Caco-2 (cell line): Measurements from ENCODE around the gene PPP4R4. TPM values are rescaled to one million over a fixed set of nuclear protein-coding genes. Genes with fewer than 3 reads are reported as not detected.
"Not testable (repeated sequence)": the region's sequence is repeated elsewhere in the genome, so short reads cannot be mapped to it uniquely, and the experiment has no call there.

Experiments
- BruUV-seq: library from RNA; stranded (reverse); fragments of 400-500 nt; replicated peaks from 2 replicates; lab custom pipeline; 2021; lab: Mats Ljungman, UMichigan
- CTCF ChIA-PET: fragments of 300-600 bp; sonication (Branson Sonifier 250); formaldehyde crosslinking; loops from one replicate; lab custom pipeline; 2022; ENCODE audit warnings: antibody characterized with exemption; lab: Charles Lee
- POLR2A ChIA-PET: fragments of 300-600 bp; sonication (Branson Sonifier 250); formaldehyde crosslinking; loops from one replicate; lab custom pipeline; 2022; ENCODE audit warnings: antibody characterized with exemption; lab: Charles Lee
- DNase-seq, 2 experiments: peaks; one replicate each; pipeline versions ENCODE4 v3.0.0 to v3.0.0-alpha.2; 2020 to 2022
- H3K27me3 ChIP-seq: replicated peaks from 2 replicates; pipeline ENCODE4 v1.6.0; 2011; ENCODE audit warnings: low read length; ENCODE audit not compliant: control insufficient read depth, insufficient read depth
- H3K36me3 ChIP-seq: 2 replicates; pipeline ENCODE4 v1.5.1; 2011; ENCODE audit warnings: low read length; ENCODE audit not compliant: control insufficient read depth, insufficient read depth
- H3K4me1 ChIP-seq: fragments of 250-450 bp; sonication (Bioruptor Pico); 2 replicates; pipeline ENCODE4 v1.5.1; 2020; ENCODE audit warnings: mild to moderate bottlenecking
- H3K4me3 ChIP-seq: 2 replicates; pipeline ENCODE4 v1.5.1; 2011; ENCODE audit warnings: low read depth, mild to moderate bottlenecking, control low read depth, low read length
- H3K9me3 ChIP-seq: fragments of 250-450 bp; sonication (Bioruptor Pico); 2 replicates; pipeline ENCODE4 v1.5.1; 2020; ENCODE audit warnings: mild to moderate bottlenecking, moderate library complexity
- H3K27ac Mint-ChIP-seq: one replicate; pipeline ENCODE4 v1.8.0; 2022; ENCODE audit warnings: mixed read lengths; ENCODE audit not compliant: unreplicated experiment
- H3K27me3 Mint-ChIP-seq: one replicate; pipeline ENCODE4 v1.8.0; 2022; ENCODE audit warnings: mixed read lengths; ENCODE audit not compliant: insufficient read depth, unreplicated experiment
- H3K36me3 Mint-ChIP-seq: one replicate; pipeline ENCODE4 v1.8.0; 2022; ENCODE audit warnings: mild to moderate bottlenecking, mixed read lengths; ENCODE audit not compliant: insufficient read depth, unreplicated experiment
- H3K4me1 Mint-ChIP-seq: one replicate; pipeline ENCODE4 v1.8.0; 2022; ENCODE audit warnings: low read depth, mixed read lengths; ENCODE audit not compliant: unreplicated experiment
- H3K4me3 Mint-ChIP-seq: one replicate; pipeline ENCODE4 v1.8.0; 2022; ENCODE audit warnings: mild to moderate bottlenecking, moderate library complexity, mixed read lengths; ENCODE audit not compliant: unreplicated experiment
- H3K9me3 Mint-ChIP-seq: one replicate; pipeline ENCODE4 v1.8.0; 2022; ENCODE audit warnings: mixed read lengths; ENCODE audit not compliant: unreplicated experiment
- intact Hi-C: fragments of 100-400 bp; cut with micrococcal nuclease; formaldehyde crosslinking; loops from one replicate; pipeline ENCODE4 v1.10.0; 2022; ENCODE audit not compliant: unreplicated experiment
- total RNA-seq: library from RNA; stranded (reverse); gene quantifications from 2 replicates; pipeline ENCODE4 v1.2.3, GENCODE V29; 2022
- TF ChIP-seq, protein P1 (sequence below), 2 experiments: fragments of 200-600 bp in 1 of 2; IDR thresholded peaks; 1 replicate in 1 of 2; 2 replicates in 1 of 2; pipeline versions ENCODE4 v1.5.1 to v1.8.0; 2011 to 2022; ENCODE audit warnings: antibody characterized with exemption in 1 of 2, control low read depth in 1 of 2, inconsistent platforms in 1 of 2, low read depth in 1 of 2, low read length in 1 of 2, mild to moderate bottlenecking in 1 of 2, moderate library complexity in 1 of 2; ENCODE audit not compliant: insufficient read depth in 1 of 2, severe bottlenecking in 1 of 2, unreplicated experiment in 1 of 2

PPP4R4 gene
- total RNA-seq, 1 experiment from 2014 or later = 0.20 TPM

DNA sequence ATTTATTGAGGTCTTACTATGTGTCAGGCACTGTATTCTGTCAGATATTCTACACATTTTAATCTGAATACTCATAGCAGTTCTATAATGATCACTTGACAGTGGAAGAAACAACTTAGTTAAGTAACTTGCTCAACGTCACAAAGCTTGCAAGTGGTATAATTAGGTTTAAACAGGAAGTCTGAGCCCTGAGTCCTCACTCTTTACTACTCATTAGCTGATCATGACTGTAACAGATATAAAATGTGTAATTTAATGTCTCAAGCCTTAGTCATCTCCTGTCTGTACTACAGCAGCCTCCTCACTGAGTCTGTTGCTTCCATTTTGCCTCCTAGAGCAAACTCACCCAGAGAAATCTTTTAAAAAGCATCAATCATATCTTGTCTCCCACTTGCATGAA is 38.9 kb downstream of the PPP4R4 start:
- POLR2A ChIA-PET = no interaction called here
- H3K36me3 Mint-ChIP-seq = no peaks in the 10 kb centered on the region
- CTCF ChIA-PET = no interaction called here

DNA sequence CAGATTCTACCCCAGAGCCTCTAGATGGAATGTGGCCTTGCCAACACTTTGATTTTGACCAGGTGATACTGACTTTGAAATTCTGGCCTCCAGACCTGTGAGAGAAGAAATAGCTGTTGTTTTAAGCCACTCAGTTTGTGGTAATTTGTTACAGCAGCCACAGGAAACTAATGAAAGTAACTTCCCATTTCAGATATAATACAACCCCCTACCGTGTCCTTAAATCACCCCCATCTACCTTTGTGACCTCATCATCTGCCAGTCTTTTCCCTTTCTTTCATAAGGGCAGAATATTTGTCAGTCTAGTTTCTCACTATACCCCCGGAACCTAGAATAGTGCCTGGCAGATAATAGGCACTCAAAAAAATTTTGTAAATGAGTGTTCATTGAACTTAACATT is 39.6 kb downstream of the PPP4R4 start:
- ChIA-PET POLR2A (no interaction called here), CTCF (no interaction called here)
- no peak overlapping the region for H3K27ac Mint-ChIP-seq
- no peaks in the 10 kb centered on the region for H3K9me3 ChIP-seq
- DNase-seq = no peak
- H3K4me3 Mint-ChIP-seq = no peak overlapping the region
- TF ChIP-seq, protein P1, sequence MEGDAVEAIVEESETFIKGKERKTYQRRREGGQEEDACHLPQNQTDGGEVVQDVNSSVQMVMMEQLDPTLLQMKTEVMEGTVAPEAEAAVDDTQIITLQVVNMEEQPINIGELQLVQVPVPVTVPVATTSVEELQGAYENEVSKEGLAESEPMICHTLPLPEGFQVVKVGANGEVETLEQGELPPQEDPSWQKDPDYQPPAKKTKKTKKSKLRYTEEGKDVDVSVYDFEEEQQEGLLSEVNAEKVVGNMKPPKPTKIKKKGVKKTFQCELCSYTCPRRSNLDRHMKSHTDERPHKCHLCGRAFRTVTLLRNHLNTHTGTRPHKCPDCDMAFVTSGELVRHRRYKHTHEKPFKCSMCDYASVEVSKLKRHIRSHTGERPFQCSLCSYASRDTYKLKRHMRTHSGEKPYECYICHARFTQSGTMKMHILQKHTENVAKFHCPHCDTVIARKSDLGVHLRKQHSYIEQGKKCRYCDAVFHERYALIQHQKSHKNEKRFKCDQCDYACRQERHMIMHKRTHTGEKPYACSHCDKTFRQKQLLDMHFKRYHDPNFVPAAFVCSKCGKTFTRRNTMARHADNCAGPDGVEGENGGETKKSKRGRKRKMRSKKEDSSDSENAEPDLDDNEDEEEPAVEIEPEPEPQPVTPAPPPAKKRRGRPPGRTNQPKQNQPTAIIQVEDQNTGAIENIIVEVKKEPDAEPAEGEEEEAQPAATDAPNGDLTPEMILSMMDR (IDR thresholded peaks at IDR 0.05; ENCODE audit: insufficient read depth in 1 of 2, low read depth in 1 of 2, low read length in 1 of 2, severe bottlenecking in 1 of 2, unreplicated experiment in 1 of 2) = no peak
- peaks cover 3% of the 10 kb centered on the region for H3K27me3 Mint-ChIP-seq
- peaks cover 9% of the 10 kb centered on the region for H3K9me3 Mint-ChIP-seq
- no peaks in the 10 kb centered on the region for H3K36me3 Mint-ChIP-seq
- H3K4me1 ChIP-seq = no peaks in the 10 kb centered on the region
- H3K36me3 ChIP-seq = no peaks in the 10 kb centered on the region
- intact Hi-C loops = no loop called here
- H3K4me3 ChIP-seq = no peak overlapping the region
- H3K27me3 ChIP-seq = no peaks in the 10 kb centered on the region; the same call in 1 of the 2 replicates
- H3K4me1 Mint-ChIP-seq = no peaks in the 10 kb centered on the region
- no TSS peak for BruUV-seq

More for the DNA sequence above, 38.9 kb downstream of the PPP4R4 start:
- Mint-ChIP-seq H3K27ac (no peak overlapping the region), H3K4me1 (no peaks in the 10 kb centered on the region), H3K27me3 (peaks cover 3% of the 10 kb centered on the region), H3K4me3 (no peak overlapping the region), H3K9me3 (peaks cover 9% of the 10 kb centered on the region)
- Histone ChIP-seq H3K27me3 (no peaks in the 10 kb centered on the region; the same call in 1 of the 2 replicates), H3K9me3 (no peaks in the 10 kb centered on the region), H3K36me3 (no peaks in the 10 kb centered on the region), H3K4me3 (no peak overlapping the region), H3K4me1 (no peaks in the 10 kb centered on the region)
- intact Hi-C loops = no loop called here
- DNase-seq = no peak
- BruUV-seq = no TSS peak
- TF ChIP-seq, protein P1 (IDR thresholded peaks at IDR 0.05; ENCODE audit: insufficient read depth in 1 of 2, low read depth in 1 of 2, low read length in 1 of 2, severe bottlenecking in 1 of 2, unreplicated experiment in 1 of 2) = no peak

DNA sequence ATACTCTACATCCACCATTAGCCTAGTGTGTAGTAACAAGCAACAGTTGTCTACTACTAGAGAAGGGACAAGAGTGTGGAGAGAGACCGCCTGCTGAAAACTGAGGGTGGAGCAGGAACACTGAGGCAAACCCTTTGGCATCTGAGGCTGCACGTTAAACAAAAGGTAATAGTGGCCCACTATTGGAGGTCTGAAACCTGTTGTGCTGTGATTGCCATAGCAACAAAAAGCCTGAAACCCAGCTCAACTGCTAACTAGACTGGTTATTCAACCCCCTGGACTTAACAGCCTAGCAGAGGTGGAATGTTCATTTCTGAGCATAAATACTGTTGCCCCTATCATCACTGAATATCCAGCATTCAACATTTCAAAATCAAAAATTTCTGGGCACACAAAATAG is 43.0 kb downstream of the PPP4R4 start:
- Mint-ChIP-seq H3K27me3 (no peaks in the 10 kb centered on the region), H3K4me1 (no peaks in the 10 kb centered on the region), H3K9me3 (peaks cover 12% of the 10 kb centered on the region), H3K4me3 (no peak overlapping the region), H3K36me3 (no peaks in the 10 kb centered on the region), H3K27ac (no peak overlapping the region)
- no TSS peak for BruUV-seq
- Histone ChIP-seq H3K36me3 (no peaks in the 10 kb centered on the region), H3K4me3 (no peak overlapping the region), H3K9me3 (peaks cover 5% of the 10 kb centered on the region; the same call in 1 of the 2 replicates), H3K27me3 (no peaks in the 10 kb centered on the region; the same call in 1 of the 2 replicates), H3K4me1 (no peaks in the 10 kb centered on the region)
- intact Hi-C loops = no loop called here
- DNase-seq = no peak
- TF ChIP-seq, protein P1 (IDR thresholded peaks at IDR 0.05; ENCODE audit: insufficient read depth in 1 of 2, low read depth in 1 of 2, low read length in 1 of 2, severe bottlenecking in 1 of 2, unreplicated experiment in 1 of 2) = no peak
- ChIA-PET POLR2A (no interaction called here), CTCF (no interaction called here)

DNA sequence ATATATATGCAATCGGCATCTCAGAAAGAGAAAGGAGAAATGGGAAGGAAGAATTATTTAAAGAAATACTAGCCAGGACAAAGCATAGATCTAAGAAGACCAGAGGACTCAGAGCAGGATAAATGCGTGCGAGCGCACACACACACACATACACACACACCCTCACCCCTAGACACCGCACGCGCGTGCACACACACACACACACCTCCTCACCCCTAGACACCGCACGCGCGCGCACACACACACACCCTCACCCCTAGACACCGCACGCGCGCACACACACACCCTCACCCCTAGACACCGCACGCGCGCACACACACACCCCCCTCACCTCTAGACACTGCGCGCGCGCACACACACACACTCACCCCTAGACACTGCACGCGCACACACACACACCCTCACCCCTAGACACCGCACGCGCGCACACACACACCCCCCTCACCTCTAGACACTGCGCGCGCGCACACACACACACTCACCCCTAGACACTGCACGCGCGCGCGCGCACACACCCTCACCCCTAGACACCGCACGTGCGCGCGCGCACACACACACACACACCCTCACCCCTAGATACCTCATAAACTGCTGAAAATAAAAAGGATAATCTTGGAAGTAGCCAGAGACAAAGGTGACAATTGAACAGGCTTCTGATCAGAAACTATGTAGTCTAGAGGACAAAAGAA is 44.2 kb downstream of the PPP4R4 start:
- H3K9me3 ChIP-seq, DNase-seq, H3K27me3 Mint-ChIP-seq, H3K4me3 Mint-ChIP-seq, POLR2A ChIA-PET, H3K27ac Mint-ChIP-seq, H3K4me1 ChIP-seq, H3K4me3 ChIP-seq, CTCF ChIA-PET, BruUV-seq, H3K4me1 Mint-ChIP-seq, H3K36me3 Mint-ChIP-seq, H3K36me3 ChIP-seq, H3K27me3 ChIP-seq, intact Hi-C loops: not testable (repeated sequence)
- H3K9me3 Mint-ChIP-seq = peaks cover 19% of the 10 kb centered on the region
